Stimulated activated CD4-positive, alpha-beta T cell treated with anti-CD3 and anti-CD28 coated beads, Interleukin-15, amount 100 ng/mL, for 1 hour (primary cell): ENCODE measurements around the gene MTCH1.
"Not testable (repeated sequence)": the region's sequence is repeated elsewhere in the genome, so short reads cannot be mapped to it uniquely, and the experiment has no call there.

Experiments
- DNase-seq, 2 donors: peaks; one replicate each; pipeline ENCODE4 v3.0.0-alpha.2; 2020; ENCODE audit warnings: low read depth in 1 of 2, low spot score in 1 of 2

Gene MTCH1

DNA sequence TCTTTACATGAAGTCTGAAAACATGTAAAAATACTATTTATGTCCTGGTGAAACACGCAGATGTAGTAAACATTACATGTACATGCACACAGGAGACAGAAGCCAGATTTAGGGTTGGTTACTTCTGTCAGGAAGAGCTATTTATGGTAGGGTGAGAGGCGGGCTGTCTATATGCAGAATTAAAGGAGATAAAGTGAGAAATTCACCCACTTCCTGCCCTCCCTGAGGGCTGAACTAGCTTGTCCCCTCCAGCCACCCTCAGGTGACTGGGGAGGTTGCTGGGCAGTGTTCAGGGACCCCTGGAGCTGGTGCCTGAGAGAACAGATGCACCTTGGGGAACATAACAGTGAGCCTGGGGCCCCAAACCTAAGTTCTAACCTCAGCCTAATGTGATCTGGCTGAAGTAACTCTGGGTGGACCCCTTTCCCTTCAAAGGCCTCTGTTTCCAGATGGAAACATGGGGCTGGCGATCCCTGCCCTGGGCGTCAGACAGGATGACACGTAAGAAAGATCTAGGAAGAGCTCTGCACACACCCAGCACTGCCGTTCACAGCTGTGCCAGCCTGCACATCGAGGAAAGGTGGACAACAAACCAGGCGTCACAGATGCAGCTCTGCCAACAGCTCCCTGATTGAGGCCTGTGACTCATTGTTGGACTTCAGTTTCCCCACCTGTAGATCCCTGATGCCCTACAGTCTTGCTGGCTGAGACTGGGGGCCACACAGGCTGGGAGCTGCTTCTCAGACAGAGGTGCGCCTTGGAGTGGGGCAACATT lies 30.1 kb downstream of the MTCH1 start:
- DNase-seq = no peak

DNA sequence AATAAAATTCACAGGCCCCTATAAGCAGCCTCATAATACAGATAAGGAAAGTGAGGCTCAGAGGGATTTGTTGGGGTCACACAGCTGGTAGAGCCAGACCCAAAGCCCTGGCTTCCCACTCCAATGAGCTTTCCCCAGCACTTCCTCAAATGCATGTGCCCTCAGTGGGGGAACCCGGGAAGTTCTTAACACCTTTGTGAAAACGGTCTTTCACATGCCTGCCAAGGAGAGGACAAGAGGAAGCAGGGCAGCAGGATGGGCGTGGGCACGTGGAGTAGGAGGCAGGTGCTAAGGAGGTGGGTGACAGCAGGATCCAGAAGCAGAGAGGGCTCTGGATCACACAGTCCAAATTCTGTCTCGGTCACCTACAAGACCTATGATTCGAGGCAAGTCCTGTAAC lies 30.9 kb downstream of the MTCH1 start:
- DNase-seq = no peak

DNA sequence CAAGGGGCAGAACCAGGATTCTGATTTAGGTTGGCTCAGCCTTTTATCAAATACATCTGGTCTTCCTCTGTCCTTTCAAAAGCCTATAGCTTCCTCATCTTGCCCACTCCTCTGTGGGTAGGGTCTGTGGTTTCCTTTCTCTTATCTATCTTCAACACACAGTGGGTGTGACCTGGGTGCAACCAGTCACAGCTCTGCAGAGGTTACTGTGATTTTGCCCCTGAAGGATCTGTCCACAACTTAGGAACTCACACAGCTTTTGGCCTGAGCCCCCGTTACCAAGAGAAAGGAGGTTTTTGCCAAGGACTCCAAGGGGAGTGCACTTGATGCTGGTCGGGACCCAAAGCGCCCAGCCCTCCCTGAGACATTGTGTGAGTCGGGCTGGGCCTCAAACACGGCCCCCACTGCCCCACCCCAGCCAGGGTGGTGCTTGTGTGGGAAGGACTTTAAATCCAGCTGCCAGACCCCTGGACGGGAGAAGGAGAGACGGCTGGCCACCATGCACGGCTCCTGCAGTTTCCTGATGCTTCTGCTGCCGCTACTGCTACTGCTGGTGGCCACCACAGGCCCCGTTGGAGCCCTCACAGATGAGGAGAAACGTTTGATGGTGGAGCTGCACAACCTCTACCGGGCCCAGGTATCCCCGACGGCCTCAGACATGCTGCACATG lies 31.6 kb downstream of the MTCH1 start, which contains the start of gene PI16:
Gene PI16, plus strand, starts transcription at position 477 of the 670 bp plus-strand sequence. Its CDS starts 23 bp downstream, at position 500.
- DNase-seq = no peak

DNA sequence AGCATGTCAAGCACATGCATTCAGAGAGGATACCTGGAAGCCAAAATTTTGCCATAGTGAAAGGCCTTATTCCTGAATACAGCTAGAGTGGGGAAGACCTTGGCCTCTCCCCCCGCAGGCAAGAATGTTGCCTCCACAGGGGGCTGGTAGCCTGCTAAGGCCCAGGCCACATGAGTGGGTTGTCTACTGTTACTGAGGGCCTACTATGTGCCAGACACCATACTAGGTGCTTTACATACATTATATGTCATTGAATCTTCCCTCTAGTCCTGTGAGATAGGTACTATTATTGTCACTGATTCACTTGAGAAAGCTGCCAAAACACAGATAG lies 32.1 kb downstream of the MTCH1 start:
- DNase-seq = no peak

DNA sequence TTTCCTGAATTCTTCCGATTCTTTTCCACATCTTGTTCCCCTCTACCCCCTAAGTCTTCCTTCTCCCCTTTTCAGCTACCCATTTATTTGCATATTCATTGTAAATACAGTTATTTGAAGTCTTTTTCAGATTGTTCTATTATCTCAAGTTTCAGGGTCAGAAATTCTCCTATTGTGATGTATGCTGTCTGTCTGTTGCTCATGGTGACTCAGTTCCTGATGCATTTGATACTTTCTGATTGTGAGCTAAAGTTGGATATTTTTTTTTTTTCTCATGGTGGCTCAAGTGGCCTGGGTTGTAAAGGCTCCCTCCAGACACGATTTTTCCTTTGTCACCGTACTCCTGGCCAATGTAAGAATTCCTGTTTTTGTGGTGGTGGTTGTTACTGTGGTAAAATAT lies 36.4 kb downstream of the MTCH1 start:
- no peak for DNase-seq

DNA sequence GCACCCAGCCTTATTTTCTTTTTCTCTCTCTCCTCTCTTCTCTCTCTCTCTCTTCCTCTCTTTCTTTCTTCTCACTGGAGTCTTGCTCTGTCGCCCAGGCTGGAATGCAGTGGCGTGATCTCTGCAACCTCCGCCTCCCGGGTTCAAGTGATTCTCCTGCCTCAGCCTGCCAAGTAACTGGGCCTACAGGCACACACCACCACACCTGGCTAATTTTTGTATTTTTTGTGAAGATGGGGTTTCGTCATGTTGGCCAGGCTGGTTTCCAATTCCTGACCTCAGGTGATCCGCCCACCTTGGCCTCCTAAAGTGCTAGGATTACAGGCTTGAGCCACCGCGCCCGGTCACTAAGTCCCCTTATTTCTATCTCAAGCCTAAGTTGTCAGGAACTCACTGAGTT lies 36.9 kb downstream of the MTCH1 start:
- DNase-seq = not testable (repeated sequence)

DNA sequence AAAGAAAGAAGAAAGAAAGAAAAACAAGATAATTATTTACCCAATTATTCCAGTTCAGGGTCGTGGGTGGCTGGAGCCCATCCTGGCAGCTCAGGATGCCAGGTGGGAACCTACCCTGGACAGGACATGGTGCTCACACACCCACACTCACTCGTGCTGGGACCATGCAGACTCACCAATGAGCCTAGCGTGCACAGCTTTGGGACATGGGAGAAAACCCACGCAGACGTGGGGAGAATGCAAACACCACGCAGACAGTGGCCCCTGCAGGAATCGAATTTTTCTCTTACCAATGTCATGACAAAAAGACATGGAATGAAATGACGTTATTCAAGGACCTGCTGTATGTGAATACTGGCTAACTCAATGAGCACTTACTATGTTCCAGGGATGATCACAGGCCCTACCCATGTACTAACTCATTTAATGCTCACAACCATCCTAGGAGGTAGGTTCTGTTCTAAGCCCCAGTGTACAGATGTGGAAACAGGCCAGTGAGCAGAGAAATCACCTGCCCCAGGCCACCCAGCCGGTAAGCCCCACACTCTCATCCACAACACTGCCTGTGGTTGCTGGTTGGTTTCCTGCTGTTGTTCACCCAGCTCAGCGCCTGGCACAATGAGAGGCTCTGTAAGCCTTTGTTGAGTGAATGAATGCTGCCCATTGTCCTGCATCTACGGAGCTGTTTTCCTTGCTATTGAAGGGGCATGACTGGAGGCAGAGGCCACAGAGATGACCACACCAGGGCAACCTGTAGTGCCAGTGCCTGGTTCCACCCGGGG lies 38.2 kb downstream of the MTCH1 start:
- DNase-seq = no peak

DNA sequence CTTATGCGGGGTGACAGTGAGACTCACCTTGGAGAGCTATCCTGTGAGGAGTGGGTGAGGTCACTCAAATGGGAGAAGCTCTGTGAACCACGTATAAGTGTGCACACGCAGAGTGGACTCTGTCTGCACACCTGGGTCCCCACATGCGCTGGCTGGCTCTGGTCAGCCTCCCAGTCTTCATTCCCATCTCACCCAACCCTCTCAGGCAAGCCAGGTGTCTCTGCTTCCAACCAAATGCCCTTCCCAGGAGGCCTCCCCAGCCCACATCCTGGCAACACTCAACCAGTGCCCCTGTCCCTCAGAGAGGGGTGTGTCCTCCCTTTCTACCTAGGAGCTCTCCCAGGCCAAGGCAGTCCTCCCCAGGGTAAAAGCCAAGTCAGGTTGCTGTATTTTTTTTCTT lies 39.5 kb downstream of the MTCH1 start:
- no peak for DNase-seq

DNA sequence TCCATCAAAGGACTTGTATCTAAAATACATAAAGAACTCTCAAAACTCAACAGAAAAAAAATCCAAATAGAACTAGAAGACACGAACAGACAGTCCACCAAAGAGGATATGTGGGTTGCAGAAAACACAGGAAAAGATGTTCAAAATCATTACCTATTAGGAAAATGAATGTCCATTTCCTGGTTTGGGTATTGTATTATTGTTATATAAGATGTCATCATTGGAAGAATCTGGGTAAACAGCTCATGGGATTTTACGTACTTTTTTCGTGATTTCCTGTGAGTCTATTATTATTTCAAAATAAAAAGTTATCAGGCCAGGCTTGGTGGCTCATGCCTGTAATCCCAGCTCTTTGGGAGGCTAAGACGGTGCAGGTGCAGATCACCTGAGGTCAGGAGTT lies 40.7 kb downstream of the MTCH1 start:
- DNase-seq = no peak

DNA sequence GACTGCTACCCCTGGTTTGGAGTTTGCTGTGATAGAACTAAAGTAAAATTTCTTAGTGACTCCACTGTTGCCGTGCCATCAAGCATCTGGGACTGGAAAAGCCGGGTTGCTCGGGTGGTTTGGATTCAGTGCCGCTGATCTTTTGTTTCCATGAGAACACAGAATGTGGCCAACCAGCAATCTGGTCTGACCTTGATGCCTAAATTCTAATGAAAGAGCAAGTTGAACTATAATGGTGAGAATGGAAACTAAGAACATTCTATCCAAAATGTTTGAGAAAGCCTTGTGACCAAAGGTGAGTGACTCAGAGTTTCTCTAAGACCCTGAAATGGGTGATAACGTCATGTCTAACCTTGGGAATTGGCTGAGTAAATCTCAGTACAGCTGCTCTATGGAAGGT lies 41.3 kb downstream of the MTCH1 start:
- no peak for DNase-seq

DNA sequence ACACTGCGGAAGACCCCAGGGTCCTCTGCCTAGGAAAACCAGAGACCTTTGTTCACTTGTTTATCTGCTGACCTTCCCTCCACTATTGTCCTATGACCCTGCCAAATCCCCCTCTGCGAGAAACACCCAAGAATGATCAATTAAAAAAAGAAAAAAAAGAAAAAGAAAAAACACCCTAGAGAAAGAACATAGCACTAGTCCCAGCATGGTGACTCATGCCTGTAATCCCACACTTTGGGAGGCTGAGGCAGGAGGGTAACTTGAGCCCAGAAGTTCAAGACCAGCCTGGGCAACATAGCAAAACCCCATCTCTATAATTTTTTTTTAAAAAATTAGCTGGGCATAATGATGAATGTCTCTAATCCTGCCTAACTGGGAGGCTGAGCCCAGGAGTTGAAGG lies 43.7 kb downstream of the MTCH1 start:
- DNase-seq = not testable (repeated sequence)

DNA sequence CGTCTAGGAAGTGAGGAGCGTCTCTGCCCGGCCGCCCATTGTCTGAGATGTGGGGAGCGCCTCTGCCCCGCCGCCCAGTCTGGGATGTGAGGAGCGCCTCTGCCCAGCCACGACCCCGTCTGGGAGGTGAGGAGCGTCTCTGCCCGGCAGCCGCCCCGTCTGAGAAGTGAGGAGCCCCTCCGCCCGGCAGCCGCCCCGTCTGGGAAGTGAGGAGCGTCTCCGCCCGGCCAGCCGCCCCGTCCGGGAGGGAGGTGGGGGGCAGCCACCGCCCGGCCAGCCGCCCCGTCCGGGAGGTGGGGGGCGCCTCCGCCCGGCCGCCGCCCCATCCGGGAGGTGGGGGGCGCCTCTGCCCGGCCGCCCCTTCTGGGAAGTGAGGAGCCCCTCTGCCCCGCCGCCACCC lies 44.4 kb downstream of the MTCH1 start:
- not testable (repeated sequence) for DNase-seq

DNA sequence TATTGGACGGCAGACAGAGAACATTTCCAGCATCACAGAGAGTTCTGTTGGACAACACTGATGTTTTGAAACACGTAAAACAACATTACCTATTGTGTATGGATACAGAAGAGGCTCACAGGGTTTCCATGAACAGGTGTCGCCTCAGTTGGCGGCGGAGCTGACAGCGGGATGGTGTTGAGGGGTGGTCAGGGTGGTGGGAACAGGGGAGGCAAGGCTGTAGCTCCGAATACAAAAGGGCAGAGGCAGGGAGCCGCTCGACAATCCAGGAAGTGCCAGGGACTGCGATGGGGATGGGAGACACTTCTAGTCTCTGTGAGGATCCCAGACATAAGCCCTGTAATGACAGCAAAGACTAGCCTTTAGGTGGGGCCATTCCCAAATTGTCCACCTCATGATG lies 46.0 kb downstream of the MTCH1 start:
- no peak for DNase-seq

DNA sequence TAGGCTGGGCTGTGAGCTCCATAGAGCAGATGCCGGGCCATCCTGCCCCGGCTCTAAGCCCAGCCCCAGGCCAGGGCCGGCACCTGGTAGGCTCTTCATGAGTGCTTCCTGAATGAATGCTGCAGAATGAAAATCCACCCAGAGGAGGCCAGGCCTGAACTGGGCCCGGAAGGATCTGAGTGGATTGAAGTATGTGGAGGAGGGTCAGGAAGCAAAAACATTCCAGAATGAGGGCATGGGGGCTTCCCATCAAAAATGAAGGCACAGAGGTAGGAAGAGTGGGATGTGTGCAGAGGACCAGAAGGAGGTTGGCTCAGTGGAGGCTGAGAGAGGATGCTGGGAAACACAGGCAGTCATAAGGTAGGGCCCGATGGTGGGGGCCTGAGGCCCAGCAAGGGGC lies 47.0 kb downstream of the MTCH1 start:
- DNase-seq = not testable (repeated sequence)

DNA sequence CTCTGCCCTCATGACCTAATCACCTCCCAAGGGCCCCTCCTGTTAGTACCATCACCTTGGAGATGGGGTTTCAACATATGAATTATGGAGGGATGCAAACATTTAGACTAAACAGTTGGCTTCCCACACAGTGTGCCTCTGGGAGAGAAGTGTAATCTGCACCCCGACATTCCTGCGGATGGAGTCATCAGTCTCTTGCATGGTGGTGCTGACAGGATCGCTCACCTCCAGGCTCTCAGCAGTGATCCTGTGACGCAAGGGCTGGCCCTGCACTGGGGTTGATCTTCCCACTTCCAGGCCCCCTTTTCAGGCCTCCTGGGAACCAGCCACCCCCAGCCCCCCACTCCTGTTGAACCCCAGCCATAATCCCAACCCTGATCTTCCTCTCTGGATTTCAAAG lies 47.5 kb downstream of the MTCH1 start:
- DNase-seq = no peak

DNA sequence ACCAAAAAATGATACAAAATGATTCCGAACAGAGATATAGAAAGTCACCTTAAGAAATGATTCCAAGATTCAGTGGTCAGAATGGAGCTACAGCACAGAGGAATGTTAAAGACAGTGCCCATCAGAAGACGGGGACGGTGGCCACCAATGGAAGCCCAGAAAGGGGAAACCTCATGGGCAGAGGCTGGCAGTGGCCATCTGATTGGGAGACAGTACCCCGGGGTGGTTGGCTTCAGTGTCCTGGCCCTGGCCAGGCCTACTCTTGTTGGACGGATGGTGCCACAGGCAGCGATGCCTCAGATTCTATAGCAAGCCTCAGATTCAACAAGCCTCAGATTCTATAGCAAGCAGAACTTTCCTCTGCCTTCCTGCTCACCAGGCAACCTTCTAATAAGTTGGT lies 48.1 kb downstream of the MTCH1 start:
- no peak for DNase-seq

DNA sequence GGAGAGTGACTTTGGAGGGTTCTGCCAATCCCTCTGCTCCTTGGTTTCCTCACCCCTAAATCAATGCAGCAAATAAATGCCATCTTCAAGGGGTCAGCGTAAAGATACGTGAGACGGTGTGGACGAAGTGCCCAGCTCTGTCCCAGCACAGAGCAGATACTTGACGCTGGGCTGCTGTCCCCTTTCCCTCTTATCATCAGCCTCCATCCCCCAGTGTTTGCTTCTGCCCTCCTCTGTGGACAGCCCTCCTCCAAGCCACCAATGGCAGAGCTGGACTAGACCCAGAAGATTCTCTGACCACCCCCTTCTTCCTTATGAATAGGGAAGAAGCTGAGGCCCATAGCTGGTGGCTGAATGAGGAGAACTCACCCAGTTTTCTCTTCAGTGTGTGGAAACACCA lies 49.2 kb downstream of the MTCH1 start:
- DNase-seq = no peak

DNA sequence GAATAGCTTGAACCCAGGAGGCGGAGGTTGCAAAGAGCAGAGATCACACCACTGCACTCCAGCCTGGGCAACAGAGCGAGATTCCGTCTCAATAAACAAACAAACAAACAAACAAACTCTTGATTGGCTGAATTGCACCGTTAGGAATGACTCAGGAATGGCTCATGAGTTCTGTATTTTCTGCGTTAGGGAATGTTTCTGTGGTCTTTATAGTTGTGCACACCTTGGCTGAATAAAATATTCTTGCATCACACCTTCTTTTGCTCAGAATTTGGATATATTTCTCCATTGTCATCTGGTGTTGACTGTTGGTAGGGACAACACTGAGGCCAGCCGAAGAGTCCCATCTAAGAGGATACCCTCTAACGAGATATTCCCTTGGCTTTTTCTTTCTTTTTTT lies 51.1 kb downstream of the MTCH1 start:
- DNase-seq = no peak

DNA sequence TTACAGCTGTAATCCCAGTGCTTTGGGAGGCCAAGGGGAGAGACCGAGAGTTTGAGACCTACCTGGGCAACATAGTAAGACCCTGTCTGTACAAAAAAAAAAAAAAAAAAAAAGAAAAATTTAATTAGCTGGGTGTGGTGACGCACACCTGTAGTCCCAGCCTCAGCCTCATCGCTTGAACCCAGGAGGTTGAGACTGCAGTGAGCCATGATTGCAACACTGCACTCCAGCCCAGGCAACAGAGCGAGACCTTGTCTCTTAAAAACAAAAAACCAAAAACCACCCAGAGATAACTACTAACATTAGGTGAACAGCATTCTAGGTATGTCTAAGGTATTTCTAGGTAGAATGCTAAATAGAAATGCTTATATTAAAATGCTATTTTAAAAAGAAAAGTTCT lies 52.5 kb downstream of the MTCH1 start:
- DNase-seq = no peak

DNA sequence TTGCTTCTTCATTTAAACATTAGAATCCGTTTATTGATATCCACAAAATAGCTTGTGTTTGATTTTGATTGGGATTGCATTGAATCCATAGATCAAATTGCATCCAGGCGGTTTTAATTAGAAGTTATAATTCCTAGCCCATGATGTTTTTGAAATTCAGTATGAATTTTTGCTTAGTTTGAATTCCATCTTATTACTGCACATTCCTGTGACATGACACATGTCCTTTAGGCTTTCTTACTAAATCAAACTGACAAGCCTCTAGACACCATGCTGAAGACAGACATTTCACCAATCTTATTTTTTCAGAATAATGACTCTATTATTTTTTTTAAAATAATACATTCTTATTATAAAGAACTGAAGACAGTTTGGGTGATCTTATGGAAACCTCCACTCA lies 52.9 kb downstream of the MTCH1 start:
- no peak for DNase-seq

DNA sequence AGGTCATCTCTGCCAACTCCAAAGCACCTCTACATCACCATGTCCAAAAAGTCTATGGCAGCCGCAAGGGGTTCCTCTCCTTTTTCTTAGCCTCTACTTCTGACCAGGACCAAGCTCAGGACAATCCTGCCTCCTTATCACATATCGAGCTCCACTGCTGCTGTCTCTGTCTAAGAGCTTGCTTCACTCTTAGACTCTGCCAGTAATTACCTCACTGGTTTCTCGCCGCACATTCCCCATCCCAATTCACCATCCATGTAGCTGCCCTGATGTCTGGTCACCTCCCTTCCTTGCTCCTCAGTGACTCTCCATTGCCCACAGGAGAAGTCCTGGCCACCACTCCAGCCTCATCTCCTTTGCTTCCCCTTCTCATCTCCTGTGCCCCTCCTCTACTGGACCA lies 55.5 kb downstream of the MTCH1 start:
- DNase-seq = no peak

DNA sequence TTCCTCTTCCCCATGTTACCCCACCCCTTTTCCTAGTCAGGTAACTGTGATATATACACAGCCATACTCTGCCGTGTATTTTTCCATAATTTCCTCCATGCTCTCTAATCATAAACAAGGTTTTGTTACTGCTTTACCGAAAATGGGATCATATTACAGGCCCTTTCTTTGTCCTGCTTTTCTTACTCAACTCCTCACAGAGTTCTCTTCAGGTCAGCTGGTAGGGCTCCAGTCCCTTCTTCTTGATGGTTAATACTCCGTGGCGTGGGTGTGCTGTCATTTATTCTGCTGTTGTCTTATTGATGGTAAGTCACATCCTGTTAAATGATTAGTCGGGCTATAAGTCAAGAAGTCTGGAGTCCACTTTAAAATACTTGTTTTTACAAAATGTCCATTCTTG lies 56.4 kb downstream of the MTCH1 start:
- no peak for DNase-seq
